Lung (tissue), 12 donors: Measurements from ENCODE around the gene SLC6A9. TPM values are rescaled to one million over a fixed set of nuclear protein-coding genes. Genes with fewer than 3 reads are reported as not detected.

Experiments used
- ATAC-seq: fragments of 200-7000 bp; cut with Tn5 transposase; one replicate; pipeline ENCODE4 v1.9.1; 2020; ENCODE audit warnings: moderate number of reproducible peaks; ENCODE audit not compliant: insufficient read depth, low FRiP score
- DNase-seq, 3 donors: peaks; one replicate each; pipeline ENCODE4 v3.0.0-alpha.2; 2013 to 2017
- H3K27ac ChIP-seq, 2 donors: one replicate each; pipeline ENCODE4 v1.5.1; 2013; ENCODE audit warnings: mild to moderate bottlenecking in 2 of 2, moderate library complexity in 2 of 2, control low read depth in 1 of 2, inconsistent platforms in 1 of 2, low read depth in 1 of 2, low read length in 1 of 2
- H3K27me3 ChIP-seq, 3 donors: one replicate each; pipeline ENCODE4 v1.5.1; 2013; ENCODE audit warnings: low read length in 2 of 3; ENCODE audit not compliant: control insufficient read depth in 3 of 3, insufficient read depth in 3 of 3
- H3K36me3 ChIP-seq, 4 donors: one replicate each; pipeline ENCODE4 v1.5.1; 2013; ENCODE audit warnings: low read length in 4 of 4, mild to moderate bottlenecking in 1 of 4, moderate library complexity in 1 of 4; ENCODE audit not compliant: control insufficient read depth in 4 of 4, insufficient read depth in 4 of 4
- H3K4me1 ChIP-seq, 5 donors: one replicate each; pipeline ENCODE4 v1.5.1; 2013; ENCODE audit warnings: low read length in 5 of 5, mild to moderate bottlenecking in 2 of 5, moderate library complexity in 1 of 5; ENCODE audit not compliant: control insufficient read depth in 5 of 5, insufficient read depth in 5 of 5
- H3K4me3 ChIP-seq: one replicate; pipeline ENCODE4 v1.5.1; 2013; ENCODE audit warnings: mild to moderate bottlenecking, control low read depth, moderate library complexity
- H3K9ac ChIP-seq, 2 donors: one replicate each; pipeline ENCODE4 v1.5.1; 2013; ENCODE audit warnings: low read length in 2 of 2, control low read depth in 1 of 2; ENCODE audit not compliant: insufficient read depth in 1 of 2
- H3K9me3 ChIP-seq, 4 donors: one replicate each; pipeline ENCODE4 v1.5.1; 2013; ENCODE audit warnings: low read length in 3 of 4, mild to moderate bottlenecking in 1 of 4, moderate library complexity in 1 of 4; ENCODE audit not compliant: control insufficient read depth in 4 of 4, insufficient read depth in 3 of 4
- CTCF ChIP-seq: IDR thresholded peaks from 2 replicates; pipeline ENCODE4 v1.5.1; 2012; ENCODE audit warnings: mild to moderate bottlenecking; ENCODE audit errors: control extremely low read depth, extremely low read depth
- WGBS, 2 donors: extraction: QIAGEN DNeasy Blood & Tissue Kit; methylation state at CpG; one replicate each; pipeline ENCODE4 v1.1.7; 2013; 5-methylcytosine and 5-hydroxymethylcytosine counted together
- polyA plus RNA-seq, 2 donors: library from polyadenylated mRNA; stranded (reverse); fragments of 200-250 nt; gene quantifications; one replicate each; pipeline ENCODE4 v1.2.1, GENCODE V29; 2013
- total RNA-seq, 2 donors: library from RNA; depleted of rRNA in 1 of 2; stranded (reverse); fragments of >200 nt in 1 of 2; gene quantifications; one replicate each; pipeline ENCODE4 v1.2.1, GENCODE V29; 2014 to 2021
- donor health status: control.
- donor health status: control.
- donor health status: Bipolar disorder and iron deficiency.
- donor health status: healthy.
- donor health status: DM: yes; HTN: yes; CAD: no.

Gene SLC6A9
- total and polyA plus RNA-seq, 4 donors = 8.7 to 29.9 (median 9.4) TPM

- TF ChIP-seq CTCF = no peak
- no peak overlapping the region for H3K27ac ChIP-seq
- no peak overlapping the region for H3K9ac ChIP-seq
- 94 to 96% methylated on average over 9 of the region's 9 CpGs for WGBS, 2 donors
- peaks cover 0 to 16% (median 12%) of the 10 kb centered on the region in 5 donors for H3K4me1 ChIP-seq
- no peak overlapping the region for H3K4me3 ChIP-seq
- no peaks in the 10 kb centered on the region for H3K27me3 ChIP-seq
- peaks cover 0 to 3% (median under 1%) of the 10 kb centered on the region in 4 donors for H3K36me3 ChIP-seq
- no peaks in the 10 kb centered on the region for H3K9me3 ChIP-seq
- DNase-seq (no peak), ATAC-seq (no peak)
These were observed 37.9 kb downstream of the SLC6A9 start for GRCh38 chr1:43993206-43993914.

GRCh38 chr1:43992232-43992995 lies 38.8 kb downstream of the SLC6A9 start:
- TF ChIP-seq CTCF = no peak
- Histone ChIP-seq H3K36me3 (peaks cover 0 to 2% (median 0%) of the 10 kb centered on the region in 4 donors), H3K27ac (peak overlapping the region in 1 of 2 donors; percentile 13), H3K9ac (no peak overlapping the region), H3K27me3 (no peaks in the 10 kb centered on the region), H3K4me3 (no peak overlapping the region), H3K4me1 (peaks cover 0 to 14% (median 12%) of the 10 kb centered on the region in 5 donors), H3K9me3 (no peaks in the 10 kb centered on the region)
- 42% methylated on average over 11 of the region's 11 CpGs for WGBS, 2 donors
- DNase-seq (no peak), ATAC-seq (no peak)

GRCh38 chr1:43991476-43992231 lies 39.6 kb downstream of the SLC6A9 start, which contains the start of gene CCDC24:
Gene CCDC24 (plus strand): TSS chr1:43991599. CDS start chr1:43991879, 280 bp downstream.
- peak; percentile 83 for ATAC-seq

More at GRCh38 chr1:43991476-43992231, 39.6 kb downstream of the SLC6A9 start, which contains the start of gene CCDC24:
- TF ChIP-seq CTCF = no peak
- DNase-seq = peak; percentile 64 to 77 (median 77)
- 1% methylated on average over 65 to 66 of the region's 66 CpGs for WGBS, 2 donors
- Histone ChIP-seq H3K27me3 (no peaks in the 10 kb centered on the region), H3K4me1 (peaks cover 0 to 12% (median 6%) of the 10 kb centered on the region in 5 donors), H3K4me3 (peak within 1 kb of the TSS; percentile 62), H3K36me3 (peaks cover 0 to 2% (median 0%) of the 10 kb centered on the region in 4 donors), H3K27ac (peak within 1 kb of the TSS; percentile 11 to 85), H3K9ac (peak within 1 kb of the TSS in 1 of 2 donors; percentile 42), H3K9me3 (no peaks in the 10 kb centered on the region)
